Right lobe of liver (tissue), 4 donors: ENCODE results near the gene DYNC1LI1.

ENCODE experiments used
- POLR2A ChIP-seq: fragments of 450-650 bp; IDR thresholded peaks from one replicate; pipeline ENCODE4 v1.6.1; 2017; ENCODE audit warnings: antibody characterized with exemption, mild to moderate bottlenecking
- TF ChIP-seq, protein P1 (sequence below), 4 donors: fragments of 200-600 bp in 3 of 4; fragments of 450-650 bp in 1 of 4; IDR thresholded peaks; one replicate each; pipeline versions ENCODE4 v1.5.1 to v1.8.0; 2016 to 2022; ENCODE audit warnings: antibody characterized with exemption in 4 of 4, mild to moderate bottlenecking in 2 of 4
- donor health status: DM: no; HTN: no; CAD: no.
- donor health status: DM: no; HTN: no; CAD: no.
- donor health status: DM: no; HTN: yes; CAD: no.

DNA sequence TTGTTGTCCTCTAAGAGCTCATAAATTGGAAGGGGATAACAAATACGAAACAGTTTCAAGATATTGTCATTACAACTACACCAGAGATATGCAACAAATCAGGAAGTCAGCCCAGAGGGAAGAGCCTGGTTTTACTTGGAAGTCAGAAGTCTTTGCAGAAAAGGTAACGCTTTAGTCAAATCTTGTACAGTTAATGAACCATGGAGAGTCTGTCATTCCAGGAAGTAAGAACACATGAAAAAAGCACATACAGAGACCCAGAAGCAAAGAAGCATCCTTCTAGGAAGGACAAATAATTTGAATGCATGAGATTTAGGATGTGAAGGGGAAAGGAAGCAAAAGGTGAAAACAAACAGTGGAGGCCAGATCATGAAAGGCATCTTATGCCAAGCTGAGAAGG is 19.6 kb downstream of the DYNC1LI1 start:
- TF ChIP-seq, protein P1, sequence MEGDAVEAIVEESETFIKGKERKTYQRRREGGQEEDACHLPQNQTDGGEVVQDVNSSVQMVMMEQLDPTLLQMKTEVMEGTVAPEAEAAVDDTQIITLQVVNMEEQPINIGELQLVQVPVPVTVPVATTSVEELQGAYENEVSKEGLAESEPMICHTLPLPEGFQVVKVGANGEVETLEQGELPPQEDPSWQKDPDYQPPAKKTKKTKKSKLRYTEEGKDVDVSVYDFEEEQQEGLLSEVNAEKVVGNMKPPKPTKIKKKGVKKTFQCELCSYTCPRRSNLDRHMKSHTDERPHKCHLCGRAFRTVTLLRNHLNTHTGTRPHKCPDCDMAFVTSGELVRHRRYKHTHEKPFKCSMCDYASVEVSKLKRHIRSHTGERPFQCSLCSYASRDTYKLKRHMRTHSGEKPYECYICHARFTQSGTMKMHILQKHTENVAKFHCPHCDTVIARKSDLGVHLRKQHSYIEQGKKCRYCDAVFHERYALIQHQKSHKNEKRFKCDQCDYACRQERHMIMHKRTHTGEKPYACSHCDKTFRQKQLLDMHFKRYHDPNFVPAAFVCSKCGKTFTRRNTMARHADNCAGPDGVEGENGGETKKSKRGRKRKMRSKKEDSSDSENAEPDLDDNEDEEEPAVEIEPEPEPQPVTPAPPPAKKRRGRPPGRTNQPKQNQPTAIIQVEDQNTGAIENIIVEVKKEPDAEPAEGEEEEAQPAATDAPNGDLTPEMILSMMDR (IDR thresholded peaks at IDR 0.05): no peak
- TF ChIP-seq POLR2A: no peak
